RWPE2 (cell line): ENCODE results near the gene DRD2.

Source experiments
- ATAC-seq: fragments of 200-7000 bp; cut with Tn5 transposase; 3 replicates; pipeline ENCODE4 v1.9.1; 2021; ENCODE audit warnings: low read depth
- DNase-seq: peaks from one replicate; pipeline ENCODE4 v3.0.0-alpha.2; 2020; ENCODE audit warnings: low spot score
- H3K27ac ChIP-seq: fragments of 450-650 bp; 2 replicates; pipeline ENCODE4 v1.5.1; 2017; ENCODE audit warnings: mild to moderate bottlenecking; ENCODE audit not compliant: poor library complexity, severe bottlenecking
- H3K27me3 ChIP-seq: fragments of 250-450 bp; sonication (Bioruptor Pico); 2 replicates; pipeline ENCODE4 v1.5.1; 2021; ENCODE audit warnings: mild to moderate bottlenecking, moderate library complexity; ENCODE audit not compliant: insufficient read depth, poor library complexity, severe bottlenecking
- H3K36me3 ChIP-seq: fragments of 250-450 bp; sonication (Bioruptor Pico); 2 replicates; pipeline ENCODE4 v1.5.1; 2020; ENCODE audit warnings: low read depth, mild to moderate bottlenecking, moderate library complexity
- H3K4me1 ChIP-seq: fragments of 250-450 bp; sonication (Bioruptor Pico); 2 replicates; pipeline ENCODE4 v1.5.1; 2021; ENCODE audit warnings: mild to moderate bottlenecking, moderate library complexity; ENCODE audit not compliant: insufficient read depth, poor library complexity, severe bottlenecking
- H3K4me3 ChIP-seq: fragments of 250-450 bp; sonication (Bioruptor Pico); 2 replicates; pipeline ENCODE4 v1.5.1; 2021; ENCODE audit warnings: mild to moderate bottlenecking, moderate library complexity; ENCODE audit not compliant: severe bottlenecking
- H3K9me3 ChIP-seq: fragments of 250-450 bp; sonication (Bioruptor Pico); 2 replicates; pipeline ENCODE4 v1.5.1; 2021; ENCODE audit warnings: mild to moderate bottlenecking, moderate library complexity; ENCODE audit not compliant: severe bottlenecking
- TF ChIP-seq, protein P1 (sequence below): fragments of 450-650 bp; IDR thresholded peaks from one replicate; pipeline ENCODE4 v1.5.1; 2017; ENCODE audit warnings: mild to moderate bottlenecking, moderate library complexity; ENCODE audit not compliant: poor library complexity, severe bottlenecking

Gene DRD2

GRCh38 chr11:113488931-113489351 is 13.7 kb upstream of the DRD2 start:
- TF ChIP-seq, protein P1, sequence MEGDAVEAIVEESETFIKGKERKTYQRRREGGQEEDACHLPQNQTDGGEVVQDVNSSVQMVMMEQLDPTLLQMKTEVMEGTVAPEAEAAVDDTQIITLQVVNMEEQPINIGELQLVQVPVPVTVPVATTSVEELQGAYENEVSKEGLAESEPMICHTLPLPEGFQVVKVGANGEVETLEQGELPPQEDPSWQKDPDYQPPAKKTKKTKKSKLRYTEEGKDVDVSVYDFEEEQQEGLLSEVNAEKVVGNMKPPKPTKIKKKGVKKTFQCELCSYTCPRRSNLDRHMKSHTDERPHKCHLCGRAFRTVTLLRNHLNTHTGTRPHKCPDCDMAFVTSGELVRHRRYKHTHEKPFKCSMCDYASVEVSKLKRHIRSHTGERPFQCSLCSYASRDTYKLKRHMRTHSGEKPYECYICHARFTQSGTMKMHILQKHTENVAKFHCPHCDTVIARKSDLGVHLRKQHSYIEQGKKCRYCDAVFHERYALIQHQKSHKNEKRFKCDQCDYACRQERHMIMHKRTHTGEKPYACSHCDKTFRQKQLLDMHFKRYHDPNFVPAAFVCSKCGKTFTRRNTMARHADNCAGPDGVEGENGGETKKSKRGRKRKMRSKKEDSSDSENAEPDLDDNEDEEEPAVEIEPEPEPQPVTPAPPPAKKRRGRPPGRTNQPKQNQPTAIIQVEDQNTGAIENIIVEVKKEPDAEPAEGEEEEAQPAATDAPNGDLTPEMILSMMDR: no peak
- no peak overlapping the region for H3K27ac ChIP-seq
- no peaks in the 10 kb centered on the region for H3K27me3 ChIP-seq
- DNase-seq: no peak
- ATAC-seq: peak; percentile 68
- no peak overlapping the region for H3K4me3 ChIP-seq
- H3K9me3 ChIP-seq: no peaks in the 10 kb centered on the region
- H3K4me1 ChIP-seq: no peaks in the 10 kb centered on the region
- H3K36me3 ChIP-seq: no peaks in the 10 kb centered on the region

- Histone ChIP-seq H3K27me3 (no peaks in the 10 kb centered on the region), H3K9me3 (no peaks in the 10 kb centered on the region), H3K36me3 (no peaks in the 10 kb centered on the region), H3K4me3 (no peak overlapping the region), H3K27ac (no peak overlapping the region), H3K4me1 (no peaks in the 10 kb centered on the region)
- DNase-seq (no peak), ATAC-seq (no peak)
- TF ChIP-seq, protein P1: no peak
Measured at GRCh38 chr11:113487622-113488021, 12.4 kb upstream of the DRD2 start.

GRCh38 chr11:113484223-113484622 is 9.0 kb upstream of the DRD2 start:
- ATAC-seq (no peak), DNase-seq (no peak)
- Histone ChIP-seq H3K4me3 (no peak overlapping the region), H3K36me3 (no peaks in the 10 kb centered on the region), H3K27me3 (no peaks in the 10 kb centered on the region), H3K9me3 (no peaks in the 10 kb centered on the region), H3K4me1 (no peaks in the 10 kb centered on the region), H3K27ac (no peak overlapping the region)
- TF ChIP-seq, protein P1: no peak

DNA sequence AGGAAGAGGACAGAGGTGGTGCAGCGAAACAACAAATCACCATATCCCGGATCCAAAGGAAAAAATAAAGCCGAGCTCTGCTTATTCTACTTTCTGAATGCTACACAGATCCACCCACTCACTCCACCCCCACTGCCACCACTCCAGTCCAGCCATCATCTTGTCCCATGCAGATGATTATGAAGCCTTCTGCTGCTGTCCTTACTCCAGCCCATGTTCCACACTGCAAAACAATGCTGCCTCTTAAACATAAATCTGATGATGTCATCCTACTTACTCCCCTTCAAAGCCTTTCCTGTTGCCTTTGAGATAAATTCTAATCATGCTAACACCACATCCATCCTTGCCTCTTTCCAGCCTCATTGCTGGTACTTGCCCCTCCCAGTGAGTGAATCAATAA is 6.5 kb upstream of the DRD2 start:
- TF ChIP-seq, protein P1: no peak
- DNase-seq (no peak), ATAC-seq (no peak)
- Histone ChIP-seq H3K27ac (no peak overlapping the region), H3K9me3 (no peaks in the 10 kb centered on the region), H3K4me1 (no peaks in the 10 kb centered on the region), H3K27me3 (peaks cover under 1% of the 10 kb centered on the region), H3K36me3 (no peaks in the 10 kb centered on the region), H3K4me3 (no peak overlapping the region)

- no peaks in the 10 kb centered on the region for H3K36me3 ChIP-seq
- TF ChIP-seq, protein P1: no peak
- H3K4me1 ChIP-seq: no peaks in the 10 kb centered on the region
- DNase-seq (no peak), ATAC-seq (no peak)
- no peaks in the 10 kb centered on the region for H3K9me3 ChIP-seq
- no peak overlapping the region for H3K4me3 ChIP-seq
- peaks cover 5% of the 10 kb centered on the region for H3K27me3 ChIP-seq
- no peak overlapping the region for H3K27ac ChIP-seq
Measured at GRCh38 chr11:113481226-113481625, 6.0 kb upstream of the DRD2 start.
